ENCODE data around the gene KRT28. TPM values are rescaled to one million over a fixed set of nuclear protein-coding genes. Genes with fewer than 3 reads are reported as not detected.

The KRT28 gene
- total and polyA plus RNA-seq, 2 of the 13 experiments (the other 11 are each of a cell fraction or from before 2014, with no cell fraction given), result not detected

DNA sequence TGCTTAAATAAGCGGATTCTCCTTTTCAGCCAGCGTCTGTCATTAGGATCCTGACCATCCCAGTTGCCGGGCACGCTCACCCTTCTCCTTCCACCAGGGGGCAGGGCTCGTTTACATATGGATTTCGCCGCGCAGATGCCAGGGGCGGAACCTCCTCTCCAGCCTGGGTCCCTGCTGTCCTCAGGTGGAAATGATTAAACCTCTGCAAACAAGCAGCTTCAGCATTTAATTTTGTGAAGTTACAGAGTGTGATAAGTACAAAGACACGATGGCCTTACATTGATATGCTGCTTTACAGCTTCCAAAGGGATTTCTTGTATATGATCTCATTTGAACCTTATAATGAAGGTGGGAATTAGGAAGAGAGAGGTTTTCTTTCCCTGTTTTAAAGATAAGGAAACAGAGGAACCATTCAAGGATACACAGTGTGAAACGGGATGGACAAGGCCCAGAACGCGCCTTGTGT is 3.9 kb upstream of the KRT28 start:
- Histone ChIP-seq H3K4me2 (ENCODE audit: low read depth, low read length) (peak overlapping the region; percentile 19; the same call in 1 of the 2 replicates), H3K9me3 (ENCODE audit: low read length) (no peaks in the 10 kb centered on the region), H4K20me1 (ENCODE audit: insufficient read depth, low read length) (no peaks in the 10 kb centered on the region), H3K4me1 (ENCODE audit: insufficient read depth, low read length) (peaks cover 6% of the 10 kb centered on the region), H3K4me3 (replicated peaks in 1 of 3; ENCODE audit: insufficient read depth in 1 of 3, low read depth in 2 of 3, low read length in 3 of 3) (no peak overlapping the region), H3K27me3 (ENCODE audit: control insufficient read depth in 1 of 2, insufficient read depth in 2 of 2, low read length in 2 of 2) (peaks cover 0 to 11% of the 10 kb centered on the region in 2 experiments; a peak in 3 of 5 replicates), H3K36me3 (replicated peaks in 1 of 2; ENCODE audit: control insufficient read depth in 1 of 2, insufficient read depth in 2 of 2, low read length in 2 of 2) (no peaks in the 10 kb centered on the region), H2AFZ (ENCODE audit: low read length) (no peak overlapping the region), H3K79me2 (ENCODE audit: insufficient read depth, low read length) (no peaks in the 10 kb centered on the region), H3K27ac (ENCODE audit: extremely low read length, insufficient read depth, low read length) (no peak overlapping the region), H3K9ac (ENCODE audit: insufficient read depth, low read depth, low read length) (no peak overlapping the region)
- FAIRE-seq (peak; percentile 92), ATAC-seq (peak; percentile 99), DNase-seq (ENCODE audit: low spot score) (peak; percentile 77)
- in situ Hi-C loops (cut with HindIII; ENCODE audit: extremely low pct_ligation_motif_present, low pct_unique_long_range_greater_than_20kb) (loop anchor here (5.0 kb wide), 1 partner anchor 859 kb away; no protein-coding TSS in a partner anchor), intact Hi-C loops (cut with micrococcal nuclease; ENCODE audit: unreplicated experiment) (loop anchor here (1.0 to 5.0 kb wide), 5 partner anchors 54 to 864 kb away; no protein-coding TSS in a partner anchor)
- ChIA-PET POLR2A (no interaction called here), CTCF (ENCODE audit: low intra/inter-chr PET ratio, low total read pairs) (interaction anchor here (1.1 to 2.5 kb wide), 7 partner anchors 105 to 863 kb away, joined by 3 to 37 read pairs (median 10); no protein-coding TSS in a partner anchor)
- WGBS (ENCODE audit: low lambda C conversion rate), result 5% methylated on average over 13 of the region's 13 CpGs
- BruUV-seq (replicated peaks), result no TSS peak
- TF ChIP-seq CBX5 (CRISPR knock-in tag; IDR thresholded peaks at IDR 0.05; ENCODE audit: borderline replicate concordance) (0 out of 2 replicates have a peak, but pooled peaks have one; percentile 25), SP1 (IDR thresholded peaks at IDR 0.05) (no peak), SP1 (CRISPR knock-in tag; IDR thresholded peaks at IDR 0.05) (0 out of 2 replicates have a peak, but pooled peaks have one; percentile 26), SAP130 (CRISPR knock-in tag; IDR thresholded peaks at IDR 0.05; ENCODE audit: low read depth) (peak; percentile 54; the same call in 1 of the 2 replicates), PLSCR1 (CRISPR knock-in tag; IDR thresholded peaks at IDR 0.05; ENCODE audit: borderline replicate concordance) (no peak), ZNF644 (CRISPR knock-in tag; IDR thresholded peaks at IDR 0.05; ENCODE audit: low read depth) (no peak), ZFX (CRISPR knock-in tag; IDR thresholded peaks at IDR 0.05; ENCODE audit: low read depth) (0 out of 2 replicates have a peak, but pooled peaks have one; percentile 19), GLI4 (CRISPR knock-in tag; IDR thresholded peaks at IDR 0.05; ENCODE audit: borderline replicate concordance) (no peak), ZNF790 (CRISPR knock-in tag; IDR thresholded peaks at IDR 0.05; ENCODE audit: borderline replicate concordance) (no peak), ZNF451 (CRISPR knock-in tag; IDR thresholded peaks at IDR 0.05) (no peak), WIZ (CRISPR knock-in tag; IDR thresholded peaks at IDR 0.05) (no peak), ZBTB7B (CRISPR knock-in tag; IDR thresholded peaks at IDR 0.05) (peak; percentile 20; the same call in 1 of the 2 replicates), ARID5B (CRISPR knock-in tag; IDR thresholded peaks at IDR 0.05) (peak; percentile 70)
- TF ChIP-seq, protein P1, sequence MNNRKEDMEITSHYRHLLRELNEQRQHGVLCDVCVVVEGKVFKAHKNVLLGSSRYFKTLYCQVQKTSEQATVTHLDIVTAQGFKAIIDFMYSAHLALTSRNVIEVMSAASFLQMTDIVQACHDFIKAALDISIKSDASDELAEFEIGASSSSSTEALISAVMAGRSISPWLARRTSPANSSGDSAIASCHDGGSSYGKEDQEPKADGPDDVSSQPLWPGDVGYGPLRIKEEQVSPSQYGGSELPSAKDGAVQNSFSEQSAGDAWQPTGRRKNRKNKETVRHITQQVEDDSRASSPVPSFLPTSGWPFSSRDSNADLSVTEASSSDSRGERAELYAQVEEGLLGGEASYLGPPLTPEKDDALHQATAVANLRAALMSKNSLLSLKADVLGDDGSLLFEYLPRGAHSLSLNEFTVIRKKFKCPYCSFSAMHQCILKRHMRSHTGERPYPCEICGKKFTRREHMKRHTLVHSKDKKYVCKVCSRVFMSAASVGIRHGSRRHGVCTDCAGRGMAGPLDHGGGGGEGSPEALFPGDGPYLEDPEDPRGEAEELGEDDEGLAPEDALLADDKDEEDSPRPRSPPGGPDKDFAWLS (CRISPR knock-in tag; IDR thresholded peaks at IDR 0.05; ENCODE audit: borderline replicate concordance), result no peak
- TF ChIP-seq, protein P2, sequence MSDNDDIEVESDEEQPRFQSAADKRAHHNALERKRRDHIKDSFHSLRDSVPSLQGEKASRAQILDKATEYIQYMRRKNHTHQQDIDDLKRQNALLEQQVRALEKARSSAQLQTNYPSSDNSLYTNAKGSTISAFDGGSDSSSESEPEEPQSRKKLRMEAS (IDR thresholded peaks at IDR 0.05), result peak; percentile 54; the same call in 1 of the 2 replicates
- TF ChIP-seq, protein P3, sequence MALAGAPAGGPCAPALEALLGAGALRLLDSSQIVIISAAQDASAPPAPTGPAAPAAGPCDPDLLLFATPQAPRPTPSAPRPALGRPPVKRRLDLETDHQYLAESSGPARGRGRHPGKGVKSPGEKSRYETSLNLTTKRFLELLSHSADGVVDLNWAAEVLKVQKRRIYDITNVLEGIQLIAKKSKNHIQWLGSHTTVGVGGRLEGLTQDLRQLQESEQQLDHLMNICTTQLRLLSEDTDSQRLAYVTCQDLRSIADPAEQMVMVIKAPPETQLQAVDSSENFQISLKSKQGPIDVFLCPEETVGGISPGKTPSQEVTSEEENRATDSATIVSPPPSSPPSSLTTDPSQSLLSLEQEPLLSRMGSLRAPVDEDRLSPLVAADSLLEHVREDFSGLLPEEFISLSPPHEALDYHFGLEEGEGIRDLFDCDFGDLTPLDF (CRISPR knock-in tag; IDR thresholded peaks at IDR 0.05), result 0 out of 2 replicates have a peak, but pooled peaks have one; percentile 32
